ENCODE measurements around the gene DPP9. TPM values are rescaled to one million over a fixed set of nuclear protein-coding genes. Genes with fewer than 3 reads are reported as not detected.

DPP9 gene
- total RNA-seq, 2 donors from 2014 or later, result 56.3 to 100 TPM

- H3K4me1 ChIP-seq, result peaks cover 11% of the 10 kb centered on the region
- H3K27me3 ChIP-seq, result no peaks in the 10 kb centered on the region
- no peaks in the 10 kb centered on the region for H3K9me3 ChIP-seq
- peak; percentile 50 for DNase-seq
- intact Hi-C loops (cut with DNase I), result no loop called here
- H3K9ac ChIP-seq (ENCODE audit: low read depth in 2 of 2, low read length in 2 of 2), result peak overlapping the region; percentile 94 to 99
- peak overlapping the region; percentile 94 for H3K4me3 ChIP-seq
- no peaks in the 10 kb centered on the region for H3K36me3 ChIP-seq
- peak overlapping the region; percentile 86 for H3K27ac ChIP-seq
- no peak for TF ChIP-seq CTCF (IDR thresholded peaks at IDR 0.05)
Measured at GRCh38 chr19:4722671-4723594, 709 bp downstream of the DPP9 start.

GRCh38 chr19:4721196-4721595, 2.4 kb downstream of the DPP9 start:
- intact Hi-C loops (cut with DNase I), result no loop called here

GRCh38 chr19:4720037-4720700, 3.5 kb downstream of the DPP9 start:
- Histone ChIP-seq H3K4me3 (no peak overlapping the region), H3K9ac (ENCODE audit: low read depth in 2 of 2, low read length in 2 of 2) (no peak overlapping the region), H3K36me3 (no peaks in the 10 kb centered on the region), H3K9me3 (no peaks in the 10 kb centered on the region), H3K4me1 (peaks cover 11% of the 10 kb centered on the region), H3K27me3 (no peaks in the 10 kb centered on the region), H3K27ac (no peak overlapping the region)
- TF ChIP-seq CTCF (IDR thresholded peaks at IDR 0.05), result no peak
- no peak for DNase-seq
- intact Hi-C loops (cut with DNase I), result no loop called here

More at GRCh38 chr19:4721196-4721595, 2.4 kb downstream of the DPP9 start:
- no peak for DNase-seq
- Histone ChIP-seq H3K4me3 (no peak overlapping the region), H3K9ac (ENCODE audit: low read depth in 2 of 2, low read length in 2 of 2) (no peak overlapping the region), H3K27ac (no peak overlapping the region), H3K27me3 (no peaks in the 10 kb centered on the region), H3K4me1 (peaks cover 11% of the 10 kb centered on the region), H3K9me3 (no peaks in the 10 kb centered on the region), H3K36me3 (no peaks in the 10 kb centered on the region)
- TF ChIP-seq CTCF (IDR thresholded peaks at IDR 0.05), result no peak

- Histone ChIP-seq H3K9me3 (no peaks in the 10 kb centered on the region), H3K9ac (ENCODE audit: low read depth in 2 of 2, low read length in 2 of 2) (no peak overlapping the region), H3K36me3 (no peaks in the 10 kb centered on the region)
Measured at GRCh38 chr19:4719499-4719866, 4.2 kb downstream of the DPP9 start.

More at GRCh38 chr19:4719499-4719866, 4.2 kb downstream of the DPP9 start:
- intact Hi-C loops (cut with DNase I), result no loop called here
- Histone ChIP-seq H3K27ac (no peak overlapping the region), H3K4me1 (peaks cover 6% of the 10 kb centered on the region), H3K27me3 (no peaks in the 10 kb centered on the region), H3K4me3 (no peak overlapping the region)
- no peak for TF ChIP-seq CTCF (IDR thresholded peaks at IDR 0.05)
- no peak for DNase-seq
